Neuron (in vitro differentiated cells): ENCODE data around the gene CNBD2.
"Not testable (repeated sequence)": the region's sequence is repeated elsewhere in the genome, so short reads cannot be mapped to it uniquely, and the experiment has no call there.

ENCODE experiments used
- H2AFZ ChIP-seq: one replicate; pipeline ENCODE4 v1.6.1; 2013; ENCODE audit warnings: low read depth, mild to moderate bottlenecking, inconsistent platforms, low read length, moderate library complexity
- H3K27me3 ChIP-seq: one replicate; pipeline ENCODE4 v1.6.1; 2013; ENCODE audit warnings: low read length; ENCODE audit not compliant: insufficient read depth
- H3K36me3 ChIP-seq: one replicate; pipeline ENCODE4 v1.6.1; 2013; ENCODE audit warnings: low read length; ENCODE audit not compliant: insufficient read depth
- H3K4me1 ChIP-seq: one replicate; pipeline ENCODE4 v1.6.1; 2013; ENCODE audit warnings: low read length; ENCODE audit not compliant: insufficient read depth
- H3K4me3 ChIP-seq: 2 replicates; pipeline ENCODE4 v1.5.1; 2013; ENCODE audit warnings: mild to moderate bottlenecking, low read length, moderate library complexity
- H3K9me3 ChIP-seq: one replicate; pipeline ENCODE4 v1.6.1; 2013; ENCODE audit warnings: low read length

Gene CNBD2

DNA sequence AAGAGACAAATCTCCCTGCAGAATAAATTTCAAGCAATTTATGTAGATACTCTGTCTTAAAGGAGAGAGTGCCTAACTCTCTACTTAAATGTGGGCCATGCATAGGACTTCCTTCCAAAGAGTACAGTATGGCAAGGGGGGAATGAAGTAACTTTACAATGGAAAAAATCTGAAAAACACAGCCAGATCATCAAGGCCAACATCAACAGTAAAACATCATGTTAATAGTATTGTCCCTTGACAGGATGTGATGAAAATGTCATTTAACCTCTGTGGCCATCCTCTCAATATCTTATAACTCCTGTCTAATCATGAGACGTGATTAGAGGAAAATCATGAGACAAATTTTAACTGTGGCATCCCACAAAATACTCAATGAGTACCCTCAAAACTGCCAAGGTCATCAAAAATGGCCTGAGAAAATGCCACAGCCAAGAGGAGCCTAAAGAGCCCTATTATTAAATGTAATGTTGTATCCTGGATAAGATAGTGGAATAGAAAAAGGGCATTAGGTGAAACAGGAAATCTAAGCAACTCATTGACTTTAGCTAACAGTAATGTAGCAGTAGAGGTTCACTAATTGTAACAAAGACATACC, 47.5 kb downstream of the CNBD2 start:
- no peak overlapping the region for H3K4me3 ChIP-seq
- H3K9me3 ChIP-seq = no peaks in the 10 kb centered on the region
- H2AFZ ChIP-seq = no peak overlapping the region
- peaks cover 4% of the 10 kb centered on the region for H3K27me3 ChIP-seq
- H3K36me3 ChIP-seq = no peaks in the 10 kb centered on the region
- H3K4me1 ChIP-seq = peaks cover 4% of the 10 kb centered on the region

- Histone ChIP-seq H2AFZ (no peak overlapping the region), H3K4me1 (peaks cover 4% of the 10 kb centered on the region), H3K9me3 (no peaks in the 10 kb centered on the region), H3K27me3 (peaks cover 4% of the 10 kb centered on the region), H3K36me3 (no peaks in the 10 kb centered on the region), H3K4me3 (no peak overlapping the region)
Measured at GRCh38 chr20:36017048-36017951, 48.9 kb downstream of the CNBD2 start.

DNA sequence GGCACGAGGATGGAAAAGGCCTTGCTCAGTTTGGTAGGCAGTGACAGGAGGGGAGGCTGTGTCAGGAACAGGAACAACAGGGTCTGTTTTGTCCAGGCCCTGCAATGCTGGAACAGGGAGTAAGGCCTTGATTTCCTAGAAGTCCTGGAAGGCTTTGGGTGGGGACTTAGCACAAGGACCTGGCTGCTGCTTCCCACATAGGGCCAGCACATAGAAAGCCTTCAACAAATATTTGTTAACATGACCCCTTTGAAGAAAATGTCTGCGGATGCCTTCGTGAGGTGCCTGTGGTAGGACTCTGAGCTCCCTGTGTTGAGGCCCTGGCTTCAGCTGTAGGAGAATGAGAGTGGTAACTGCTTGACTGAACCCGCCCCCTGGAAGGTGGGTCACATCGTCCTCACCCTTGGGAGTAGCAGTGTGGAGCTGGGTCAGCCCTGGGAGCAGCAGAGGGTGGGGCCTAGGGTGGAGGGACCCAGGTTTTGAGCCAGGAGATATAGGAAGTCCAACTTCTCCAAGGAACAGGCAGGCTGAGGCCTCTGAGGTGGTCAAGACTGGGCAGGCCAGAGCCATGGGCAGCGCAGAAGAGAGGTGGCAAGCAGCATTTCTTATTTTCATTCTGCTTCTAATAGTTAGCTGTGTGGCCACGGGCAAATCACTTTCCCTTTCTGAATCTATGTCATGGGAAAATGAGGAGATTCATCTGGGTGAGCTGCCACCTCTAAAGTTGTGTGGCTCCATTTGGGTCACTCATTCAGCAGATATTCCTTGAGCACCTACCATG, 50.0 kb downstream of the CNBD2 start:
- Histone ChIP-seq H2AFZ (no peak overlapping the region), H3K4me1 (peaks cover 4% of the 10 kb centered on the region), H3K27me3 (peaks cover 4% of the 10 kb centered on the region), H3K36me3 (no peaks in the 10 kb centered on the region), H3K9me3 (no peaks in the 10 kb centered on the region), H3K4me3 (no peak overlapping the region)

- not testable (repeated sequence) for H3K36me3 ChIP-seq, H2AFZ ChIP-seq, H3K4me3 ChIP-seq, H3K9me3 ChIP-seq, H3K4me1 ChIP-seq, H3K27me3 ChIP-seq
Measured at GRCh38 chr20:36026131-36026530, 57.7 kb downstream of the CNBD2 start.

DNA sequence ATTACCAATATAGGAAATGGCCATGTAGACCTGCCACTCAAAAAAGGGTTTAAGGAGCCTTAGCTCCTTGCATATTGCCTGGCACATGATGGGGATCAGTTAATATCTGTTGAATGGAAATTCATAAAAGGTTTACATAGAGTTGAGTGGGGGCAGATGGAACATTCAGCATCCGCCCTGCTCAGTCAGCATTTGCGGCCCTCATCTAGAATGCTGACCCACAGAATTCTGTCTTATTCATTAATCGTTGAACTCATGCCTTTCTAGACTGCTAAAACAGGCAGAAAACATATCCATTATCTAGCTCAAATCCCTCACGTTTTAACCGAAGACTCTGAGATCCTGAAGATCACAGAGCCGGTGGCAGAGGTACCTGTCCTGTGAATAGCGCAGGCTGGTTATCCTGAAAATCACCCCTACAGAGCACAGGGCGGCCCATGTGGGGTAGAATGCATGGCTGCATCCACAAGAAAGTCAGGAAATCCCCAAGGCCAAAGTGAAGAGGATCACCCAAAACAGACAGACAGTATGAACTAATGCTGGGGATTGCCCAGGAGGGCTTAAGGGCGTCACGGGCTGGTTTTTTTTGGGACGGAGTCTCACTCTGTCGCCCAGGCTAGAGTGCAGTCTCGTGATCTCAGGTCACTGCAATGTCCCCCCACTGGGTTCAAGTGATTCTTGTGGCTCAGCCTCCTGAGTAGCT, 59.9 kb downstream of the CNBD2 start:
- no peak overlapping the region for H3K4me3 ChIP-seq
- no peaks in the 10 kb centered on the region for H3K36me3 ChIP-seq
- H3K9me3 ChIP-seq = no peaks in the 10 kb centered on the region
- H3K27me3 ChIP-seq = peaks cover 4% of the 10 kb centered on the region
- H2AFZ ChIP-seq = no peak overlapping the region
- H3K4me1 ChIP-seq = no peaks in the 10 kb centered on the region

- H2AFZ ChIP-seq = no peak overlapping the region
- no peaks in the 10 kb centered on the region for H3K4me1 ChIP-seq
- H3K9me3 ChIP-seq = no peaks in the 10 kb centered on the region
- H3K4me3 ChIP-seq = no peak overlapping the region
- H3K27me3 ChIP-seq = peaks cover 4% of the 10 kb centered on the region
- H3K36me3 ChIP-seq = no peaks in the 10 kb centered on the region
Measured at GRCh38 chr20:36030149-36030548, 61.8 kb downstream of the CNBD2 start.

DNA sequence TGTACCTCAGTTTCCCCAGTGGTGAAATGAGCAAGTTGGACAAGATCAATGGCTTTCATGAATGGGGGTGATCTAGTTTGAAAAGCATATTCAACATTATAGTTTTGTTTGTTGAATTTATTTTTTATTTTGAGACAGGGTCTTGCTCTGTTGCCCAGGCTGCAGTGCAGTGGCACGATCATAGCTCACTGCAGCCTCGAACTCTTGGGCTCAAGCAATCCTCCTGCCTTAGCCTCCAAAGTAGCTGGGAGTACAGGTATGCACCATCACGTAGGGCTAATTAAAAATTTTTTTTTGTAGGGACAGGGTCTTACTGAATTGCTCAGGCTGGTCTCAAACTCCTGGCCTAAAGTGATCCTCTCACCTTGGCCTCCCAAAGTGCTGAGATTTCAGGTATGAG, 63.4 kb downstream of the CNBD2 start:
- no peaks in the 10 kb centered on the region for H3K36me3 ChIP-seq
- no peak overlapping the region for H2AFZ ChIP-seq
- H3K4me3 ChIP-seq = no peak overlapping the region
- H3K27me3 ChIP-seq = peaks cover 4% of the 10 kb centered on the region
- no peaks in the 10 kb centered on the region for H3K4me1 ChIP-seq
- no peaks in the 10 kb centered on the region for H3K9me3 ChIP-seq

- no peak overlapping the region for H3K4me3 ChIP-seq
- no peaks in the 10 kb centered on the region for H3K27me3 ChIP-seq
- no peak overlapping the region for H2AFZ ChIP-seq
- no peaks in the 10 kb centered on the region for H3K4me1 ChIP-seq
- H3K36me3 ChIP-seq = no peaks in the 10 kb centered on the region
- no peaks in the 10 kb centered on the region for H3K9me3 ChIP-seq
Measured at GRCh38 chr20:36034875-36035274, 66.5 kb downstream of the CNBD2 start.

- Histone ChIP-seq H3K4me3 (no peak overlapping the region), H3K27me3 (no peaks in the 10 kb centered on the region), H3K36me3 (no peaks in the 10 kb centered on the region), H2AFZ (no peak overlapping the region), H3K4me1 (no peaks in the 10 kb centered on the region), H3K9me3 (no peaks in the 10 kb centered on the region)
Measured at GRCh38 chr20:36035745-36036144, 67.4 kb downstream of the CNBD2 start.

DNA sequence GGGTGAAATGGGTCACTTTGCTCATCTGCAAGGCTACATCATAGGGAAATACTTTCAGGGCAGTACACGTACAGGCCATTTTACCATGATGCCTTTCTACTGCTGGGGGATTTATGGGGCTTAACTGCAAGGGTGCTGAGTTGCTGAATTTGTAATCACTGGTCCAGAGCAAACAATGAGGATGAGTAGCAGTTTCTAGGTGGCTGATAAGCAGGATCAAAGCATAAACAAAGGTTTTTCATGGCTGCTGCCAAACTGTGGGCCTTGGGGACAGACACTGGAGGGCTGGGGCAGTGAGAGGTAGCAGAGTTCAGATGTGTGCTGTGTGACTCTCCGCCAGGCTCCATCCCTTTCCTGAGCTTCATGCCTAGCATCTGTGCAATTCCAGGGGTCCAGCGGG, 68.3 kb downstream of the CNBD2 start:
- no peaks in the 10 kb centered on the region for H3K36me3 ChIP-seq
- H2AFZ ChIP-seq = no peak overlapping the region
- peaks cover 2% of the 10 kb centered on the region for H3K9me3 ChIP-seq
- no peaks in the 10 kb centered on the region for H3K27me3 ChIP-seq
- no peaks in the 10 kb centered on the region for H3K4me1 ChIP-seq
- no peak overlapping the region for H3K4me3 ChIP-seq

GRCh38 chr20:36040571-36040970, 72.2 kb downstream of the CNBD2 start:
- no peak overlapping the region for H2AFZ ChIP-seq
- no peaks in the 10 kb centered on the region for H3K27me3 ChIP-seq
- no peak overlapping the region for H3K4me3 ChIP-seq
- H3K36me3 ChIP-seq = no peaks in the 10 kb centered on the region
- peaks cover 5% of the 10 kb centered on the region for H3K9me3 ChIP-seq
- no peaks in the 10 kb centered on the region for H3K4me1 ChIP-seq

- H3K4me1 ChIP-seq = no peaks in the 10 kb centered on the region
- H2AFZ ChIP-seq = no peak overlapping the region
- no peak overlapping the region for H3K4me3 ChIP-seq
- H3K36me3 ChIP-seq = peaks cover 3% of the 10 kb centered on the region
- H3K9me3 ChIP-seq = peaks cover 5% of the 10 kb centered on the region
- H3K27me3 ChIP-seq = no peaks in the 10 kb centered on the region
Measured at GRCh38 chr20:36043441-36043840, 75.1 kb downstream of the CNBD2 start.
